OCI-LY3 (cell line): ENCODE data around the gene KRT4.

Experiments used
- H2AFZ ChIP-seq: fragments of 200-600, 300-600 bp; shearing (Covaris generic); 2 replicates; pipeline ENCODE4 v1.6.0; 2014; ENCODE audit warnings: antibody characterized with exemption, low read depth, low read length
- H3K27ac ChIP-seq: fragments of 200-600, 300-600 bp; sonication (generic); 2 replicates; pipeline ENCODE4 v1.5.1; 2014; ENCODE audit warnings: mild to moderate bottlenecking, low read length, moderate library complexity, mixed read lengths
- H3K27me3 ChIP-seq: fragments of 200-600, 300-600 bp; sonication (generic); 2 replicates; pipeline ENCODE4 v1.6.1; 2014; ENCODE audit warnings: low read depth, low read length, mixed read lengths
- H3K36me3 ChIP-seq: fragments of 200-600, 300-600 bp; sonication (generic); replicated peaks from 2 replicates; pipeline ENCODE3; 2014; ENCODE audit warnings: low read depth, low read length, mixed read lengths
- H3K4me1 ChIP-seq: fragments of 300-600, 200-600 bp; sonication (generic); 2 replicates; pipeline ENCODE4 v1.6.1; 2014; ENCODE audit warnings: low read length, mixed read lengths
- H3K4me2 ChIP-seq: fragments of 200-600, 300-600 bp; sonication (generic); 2 replicates; pipeline ENCODE4 v1.6.1; 2014; ENCODE audit warnings: low read length, mixed read lengths
- H3K4me3 ChIP-seq: fragments of 300-600, 200-600 bp; sonication (generic); 2 replicates; pipeline ENCODE4 v1.5.1; 2014; ENCODE audit warnings: antibody characterized with exemption, mild to moderate bottlenecking, low read length, moderate library complexity
- H3K79me2 ChIP-seq: fragments of 300-600, 200-600 bp; shearing (Covaris generic); 2 replicates; pipeline ENCODE4 v1.6.1; 2014; ENCODE audit warnings: mild to moderate bottlenecking, low read length, mixed read lengths
- H3K9ac ChIP-seq: fragments of 300-600, 200-600 bp; shearing (Covaris generic); 2 replicates; pipeline ENCODE4 v1.6.0; 2014; ENCODE audit warnings: mild to moderate bottlenecking, low read length, moderate library complexity
- H3K9me3 ChIP-seq: fragments of 200-600, 300-600 bp; shearing (Covaris generic); 2 replicates; pipeline ENCODE4 v1.6.1; 2014; ENCODE audit warnings: low read length, mixed read lengths; ENCODE audit not compliant: insufficient read depth
- H4K20me1 ChIP-seq: fragments of 200-600, 300-600 bp; sonication (generic); 2 replicates; pipeline ENCODE4 v1.6.1; 2016; ENCODE audit warnings: low read length, mixed read lengths; ENCODE audit not compliant: insufficient read depth
- EZH2phosphoT487 ChIP-seq: fragments of 200-600 bp; shearing (Covaris generic); IDR thresholded peaks from 2 replicates; pipeline ENCODE4 v1.6.1; 2018; ENCODE audit warnings: antibody characterized with exemption, mixed run types, low read depth
- TF ChIP-seq, protein P1 (sequence below): fragments of 200-600, 300-600 bp; sonication (generic); IDR thresholded peaks from 2 replicates; pipeline ENCODE4 v1.5.1; 2014; ENCODE audit warnings: antibody characterized with exemption, low read length, low read depth

KRT4 gene

DNA sequence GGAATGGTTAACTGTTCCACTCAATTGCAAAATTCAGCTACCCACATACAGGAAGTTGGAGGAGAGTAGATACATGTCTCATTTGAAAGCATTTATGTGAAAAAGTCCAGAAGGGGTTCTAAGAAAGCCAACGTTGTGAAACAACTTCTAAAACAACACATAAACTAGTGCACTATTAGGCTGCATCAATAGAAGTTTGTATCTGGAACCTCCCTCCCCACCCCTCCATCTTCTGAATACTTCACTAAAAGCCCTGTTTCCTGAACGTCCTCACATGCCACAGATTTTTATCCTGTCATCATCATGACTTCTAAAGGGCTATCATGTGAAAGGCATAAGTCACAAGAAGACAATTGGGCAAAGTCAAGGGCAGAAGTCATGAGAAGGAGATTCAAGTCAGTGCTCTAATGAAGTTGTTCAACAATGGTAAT lies 14.7 kb upstream of the KRT4 start:
- Histone ChIP-seq H3K9me3 (no peaks in the 10 kb centered on the region), H3K79me2 (no peaks in the 10 kb centered on the region), H3K4me1 (no peaks in the 10 kb centered on the region), H3K27ac (no peak overlapping the region), H3K4me3 (no peak overlapping the region), H3K9ac (no peak overlapping the region), H2AFZ (no peak overlapping the region), H4K20me1 (no peaks in the 10 kb centered on the region), H3K27me3 (peaks cover 24% of the 10 kb centered on the region), H3K36me3 (no peaks in the 10 kb centered on the region), H3K4me2 (no peak overlapping the region)
- TF ChIP-seq EZH2phosphoT487 = no peak
- TF ChIP-seq, protein P1, sequence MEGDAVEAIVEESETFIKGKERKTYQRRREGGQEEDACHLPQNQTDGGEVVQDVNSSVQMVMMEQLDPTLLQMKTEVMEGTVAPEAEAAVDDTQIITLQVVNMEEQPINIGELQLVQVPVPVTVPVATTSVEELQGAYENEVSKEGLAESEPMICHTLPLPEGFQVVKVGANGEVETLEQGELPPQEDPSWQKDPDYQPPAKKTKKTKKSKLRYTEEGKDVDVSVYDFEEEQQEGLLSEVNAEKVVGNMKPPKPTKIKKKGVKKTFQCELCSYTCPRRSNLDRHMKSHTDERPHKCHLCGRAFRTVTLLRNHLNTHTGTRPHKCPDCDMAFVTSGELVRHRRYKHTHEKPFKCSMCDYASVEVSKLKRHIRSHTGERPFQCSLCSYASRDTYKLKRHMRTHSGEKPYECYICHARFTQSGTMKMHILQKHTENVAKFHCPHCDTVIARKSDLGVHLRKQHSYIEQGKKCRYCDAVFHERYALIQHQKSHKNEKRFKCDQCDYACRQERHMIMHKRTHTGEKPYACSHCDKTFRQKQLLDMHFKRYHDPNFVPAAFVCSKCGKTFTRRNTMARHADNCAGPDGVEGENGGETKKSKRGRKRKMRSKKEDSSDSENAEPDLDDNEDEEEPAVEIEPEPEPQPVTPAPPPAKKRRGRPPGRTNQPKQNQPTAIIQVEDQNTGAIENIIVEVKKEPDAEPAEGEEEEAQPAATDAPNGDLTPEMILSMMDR = no peak

DNA sequence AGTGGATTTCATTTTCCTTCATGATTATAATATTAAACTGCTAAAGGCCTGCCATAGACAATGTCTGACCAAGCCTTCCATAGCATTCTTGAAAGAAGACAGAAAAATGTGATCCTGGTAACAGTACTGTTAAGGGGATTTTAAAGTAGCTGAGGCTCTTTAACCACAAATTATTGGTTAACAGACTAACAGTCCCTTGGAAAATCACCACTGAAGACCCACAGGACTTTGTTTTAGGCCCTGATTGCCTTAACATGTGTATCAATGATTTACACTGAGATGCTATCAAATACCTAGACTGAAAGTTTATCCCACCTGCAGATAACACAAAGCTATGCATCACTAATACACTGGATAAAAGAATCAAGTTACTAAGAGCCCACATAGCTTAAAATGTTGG lies 14.2 kb upstream of the KRT4 start:
- Histone ChIP-seq H4K20me1 (no peaks in the 10 kb centered on the region), H3K27ac (no peak overlapping the region), H2AFZ (no peak overlapping the region), H3K9me3 (no peaks in the 10 kb centered on the region), H3K27me3 (peaks cover 24% of the 10 kb centered on the region), H3K4me1 (no peaks in the 10 kb centered on the region), H3K36me3 (no peaks in the 10 kb centered on the region), H3K4me3 (no peak overlapping the region), H3K4me2 (no peak overlapping the region), H3K79me2 (no peaks in the 10 kb centered on the region), H3K9ac (no peak overlapping the region)
- no peak for TF ChIP-seq EZH2phosphoT487
- TF ChIP-seq, protein P1 = no peak

DNA sequence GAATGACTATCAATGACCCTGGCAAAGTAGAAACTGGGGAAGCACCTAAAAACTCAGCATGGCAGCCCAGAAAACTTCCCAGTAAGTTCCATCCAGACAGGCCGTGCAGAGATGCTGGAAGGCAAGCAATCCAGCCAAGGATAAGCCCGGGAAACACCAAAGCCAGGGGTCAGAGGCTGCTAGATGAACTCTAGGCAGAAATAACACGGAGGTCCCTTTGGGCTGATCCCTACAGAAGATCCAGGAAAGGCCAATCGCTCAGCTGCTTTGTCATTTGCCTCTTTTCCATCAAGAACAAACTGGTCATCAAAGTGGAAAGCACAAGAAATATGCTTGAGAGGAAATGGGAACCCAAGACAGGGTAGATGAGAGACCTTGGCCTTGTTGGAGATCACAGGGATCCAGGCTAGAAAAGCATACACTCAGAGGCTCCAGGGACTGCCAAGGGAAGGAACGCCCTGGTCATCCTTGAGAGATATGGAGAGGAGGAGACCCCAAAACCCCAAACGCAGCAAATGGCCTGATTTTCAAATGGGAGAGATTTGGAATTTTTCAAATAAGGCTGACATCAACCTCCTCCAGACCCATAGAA lies 13.7 kb upstream of the KRT4 start:
- no peak overlapping the region for H3K9ac ChIP-seq
- no peak overlapping the region for H2AFZ ChIP-seq
- H3K79me2 ChIP-seq = no peaks in the 10 kb centered on the region
- H3K4me2 ChIP-seq = no peak overlapping the region
- no peaks in the 10 kb centered on the region for H3K4me1 ChIP-seq
- no peaks in the 10 kb centered on the region for H4K20me1 ChIP-seq
- H3K36me3 ChIP-seq = no peaks in the 10 kb centered on the region
- H3K27me3 ChIP-seq = peaks cover 25% of the 10 kb centered on the region
- no peak overlapping the region for H3K4me3 ChIP-seq
- no peaks in the 10 kb centered on the region for H3K9me3 ChIP-seq
- no peak for TF ChIP-seq EZH2phosphoT487
- TF ChIP-seq, protein P1 = no peak
- no peak overlapping the region for H3K27ac ChIP-seq

DNA sequence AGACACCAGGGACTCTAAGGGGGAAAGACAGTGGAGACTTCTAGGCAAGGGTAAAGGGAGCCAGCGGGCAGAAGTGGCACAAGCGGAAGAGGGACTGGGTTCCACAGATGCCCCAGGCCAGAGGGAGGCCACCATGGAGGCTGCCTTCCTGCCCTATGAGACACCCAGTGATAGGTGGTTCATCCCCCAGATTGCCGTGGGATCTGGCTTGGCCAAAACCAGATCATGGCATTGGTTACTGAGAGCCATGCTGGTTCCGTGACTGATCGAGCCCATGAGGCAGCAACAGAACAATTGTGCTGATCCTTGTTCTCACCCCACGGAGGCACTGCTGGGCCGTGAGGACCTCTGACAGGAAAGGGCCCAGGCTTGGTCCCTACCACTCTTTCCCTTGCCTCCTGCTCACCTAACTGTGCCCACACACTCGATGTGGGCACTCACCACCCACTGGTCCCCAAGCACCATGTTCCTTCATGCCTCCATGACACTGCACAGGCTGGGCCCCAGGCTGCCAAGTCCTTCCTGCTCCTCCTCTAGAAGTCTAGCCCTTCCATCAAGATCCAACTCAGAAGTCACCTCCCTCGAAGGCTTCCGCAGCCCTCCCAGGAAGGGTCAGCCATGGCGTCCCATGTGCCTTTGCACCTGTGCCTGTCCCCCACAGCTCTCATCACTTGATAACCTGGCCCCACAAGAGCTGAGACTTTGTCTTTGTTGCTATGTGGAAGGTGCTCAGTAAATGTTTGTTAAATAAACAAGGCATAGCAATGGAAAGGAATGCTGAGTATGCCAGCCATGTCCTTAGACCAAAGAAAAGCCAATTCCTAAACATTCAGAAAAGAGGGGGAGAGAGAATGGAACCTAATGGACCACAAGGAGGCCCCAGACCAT lies 12.9 kb upstream of the KRT4 start:
- H3K9ac ChIP-seq = no peak overlapping the region
- TF ChIP-seq, protein P1 = no peak
- TF ChIP-seq EZH2phosphoT487 = no peak
- no peaks in the 10 kb centered on the region for H3K79me2 ChIP-seq
- no peaks in the 10 kb centered on the region for H3K9me3 ChIP-seq
- H3K27ac ChIP-seq = no peak overlapping the region
- no peaks in the 10 kb centered on the region for H3K36me3 ChIP-seq
- H3K27me3 ChIP-seq = peaks cover 28% of the 10 kb centered on the region
- no peak overlapping the region for H3K4me2 ChIP-seq
- H3K4me3 ChIP-seq = no peak overlapping the region
- no peaks in the 10 kb centered on the region for H4K20me1 ChIP-seq
- no peak overlapping the region for H2AFZ ChIP-seq
- no peaks in the 10 kb centered on the region for H3K4me1 ChIP-seq
